ENCODE measurements around the gene TMEM53.

Gene TMEM53

DNA sequence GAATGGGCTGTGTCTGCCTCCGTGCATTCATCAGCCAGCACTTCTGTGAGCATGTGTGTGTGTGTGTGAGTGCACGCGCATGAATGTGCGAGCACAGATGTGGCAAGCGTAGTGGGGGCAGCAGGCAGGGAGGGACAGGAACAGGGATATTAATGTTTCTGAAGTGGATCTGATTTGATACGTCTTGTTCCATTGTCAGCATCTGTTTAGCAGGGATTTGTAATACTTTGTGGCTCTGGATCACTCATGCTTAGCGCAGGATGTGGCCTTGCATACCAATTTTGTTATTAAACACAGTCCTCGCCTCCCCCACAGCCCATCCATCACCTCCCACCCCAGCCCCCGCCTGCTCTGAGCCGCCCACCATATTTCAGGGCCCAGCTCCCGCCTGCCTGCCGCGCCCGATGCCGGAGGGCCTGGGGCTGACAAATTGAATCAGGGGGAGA lies 52.4 kb downstream of the TMEM53 start:
- no peaks in the 10 kb centered on the region for H3K36me3 ChIP-seq (replicated peaks)
- no peak for DNase-seq
- no peak overlapping the region for H3K4me3 ChIP-seq (ENCODE audit: low read depth, low read length)
- in situ Hi-C loops (cut with HindIII; ENCODE audit: low pct_ligation_motif_present, low sequenced_read_pairs), result no loop called here
- TF ChIP-seq, protein P1, sequence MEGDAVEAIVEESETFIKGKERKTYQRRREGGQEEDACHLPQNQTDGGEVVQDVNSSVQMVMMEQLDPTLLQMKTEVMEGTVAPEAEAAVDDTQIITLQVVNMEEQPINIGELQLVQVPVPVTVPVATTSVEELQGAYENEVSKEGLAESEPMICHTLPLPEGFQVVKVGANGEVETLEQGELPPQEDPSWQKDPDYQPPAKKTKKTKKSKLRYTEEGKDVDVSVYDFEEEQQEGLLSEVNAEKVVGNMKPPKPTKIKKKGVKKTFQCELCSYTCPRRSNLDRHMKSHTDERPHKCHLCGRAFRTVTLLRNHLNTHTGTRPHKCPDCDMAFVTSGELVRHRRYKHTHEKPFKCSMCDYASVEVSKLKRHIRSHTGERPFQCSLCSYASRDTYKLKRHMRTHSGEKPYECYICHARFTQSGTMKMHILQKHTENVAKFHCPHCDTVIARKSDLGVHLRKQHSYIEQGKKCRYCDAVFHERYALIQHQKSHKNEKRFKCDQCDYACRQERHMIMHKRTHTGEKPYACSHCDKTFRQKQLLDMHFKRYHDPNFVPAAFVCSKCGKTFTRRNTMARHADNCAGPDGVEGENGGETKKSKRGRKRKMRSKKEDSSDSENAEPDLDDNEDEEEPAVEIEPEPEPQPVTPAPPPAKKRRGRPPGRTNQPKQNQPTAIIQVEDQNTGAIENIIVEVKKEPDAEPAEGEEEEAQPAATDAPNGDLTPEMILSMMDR (IDR thresholded peaks at IDR 0.05; ENCODE audit: low read depth, low read length, missing control alignments), result no peak
- no peak overlapping the region for H3K27ac ChIP-seq
- H3K27me3 ChIP-seq (replicated peaks), result peaks cover 3% of the 10 kb centered on the region

- TF ChIP-seq, protein P1 (IDR thresholded peaks at IDR 0.05; ENCODE audit: low read depth, low read length, missing control alignments), result no peak
- Histone ChIP-seq H3K27ac (no peak overlapping the region), H3K4me3 (ENCODE audit: low read depth, low read length) (no peak overlapping the region), H3K27me3 (replicated peaks) (peaks cover 7% of the 10 kb centered on the region), H3K36me3 (replicated peaks) (no peaks in the 10 kb centered on the region)
- in situ Hi-C loops (cut with HindIII; ENCODE audit: low pct_ligation_motif_present, low sequenced_read_pairs), result no loop called here
- DNase-seq, result no peak
These were observed 54.2 kb downstream of the TMEM53 start for GRCh38 chr1:44620072-44620471.

DNA sequence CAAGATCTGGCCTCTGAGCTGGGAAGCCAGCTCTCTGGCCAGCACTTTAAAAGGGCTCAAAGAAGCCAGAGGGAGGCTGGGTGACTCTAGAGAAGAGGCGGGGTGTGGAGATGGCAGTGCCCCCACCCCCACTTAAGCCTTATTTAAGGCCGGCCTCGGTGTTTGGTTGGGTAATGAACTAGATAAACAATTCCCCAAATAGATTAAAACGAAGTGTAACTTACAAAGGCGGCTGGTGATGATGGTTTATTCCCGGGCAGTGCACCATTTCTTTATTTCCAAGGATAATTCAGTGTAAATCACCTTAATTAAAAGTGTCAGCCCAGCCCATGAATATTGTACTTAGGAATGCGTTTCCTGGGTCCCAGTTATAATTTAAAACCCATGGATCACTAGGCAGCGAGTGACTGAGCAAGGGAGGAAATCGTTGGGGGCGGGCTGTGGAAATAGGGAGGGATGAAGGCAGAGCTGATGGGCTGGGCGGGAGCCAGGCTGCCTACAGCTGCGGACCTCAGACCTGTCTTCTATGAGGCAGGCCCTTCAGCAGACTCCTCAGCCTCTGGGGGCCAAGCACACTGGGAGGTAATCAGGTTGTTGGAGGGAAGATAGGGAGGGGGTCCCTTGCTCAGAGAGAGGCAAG lies 54.9 kb downstream of the TMEM53 start:
- no peak for DNase-seq
- H3K27me3 ChIP-seq (replicated peaks), result peaks cover 7% of the 10 kb centered on the region
- in situ Hi-C loops (cut with HindIII; ENCODE audit: low pct_ligation_motif_present, low sequenced_read_pairs), result no loop called here
- H3K27ac ChIP-seq, result no peak overlapping the region
- H3K36me3 ChIP-seq (replicated peaks), result no peaks in the 10 kb centered on the region
- TF ChIP-seq, protein P1 (IDR thresholded peaks at IDR 0.05; ENCODE audit: low read depth, low read length, missing control alignments), result no peak
- H3K4me3 ChIP-seq (ENCODE audit: low read depth, low read length), result no peak overlapping the region

DNA sequence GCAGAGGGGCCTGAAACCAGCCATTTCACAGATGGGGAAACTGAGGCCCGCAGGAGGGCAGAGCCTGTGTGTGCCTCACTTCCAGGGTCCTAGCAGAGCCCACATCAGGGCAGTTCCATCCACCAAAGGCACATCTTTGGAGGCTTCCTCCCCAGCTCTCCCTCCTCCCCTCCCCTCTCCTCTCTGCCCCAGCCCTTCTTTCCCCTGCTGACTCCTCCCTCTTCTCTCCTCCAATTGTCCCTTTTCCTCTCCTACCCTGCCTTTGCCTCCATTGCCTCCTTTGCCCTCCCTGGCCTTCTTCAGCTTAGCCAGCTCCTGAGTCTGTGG lies 56.6 kb downstream of the TMEM53 start:
- in situ Hi-C loops (cut with HindIII; ENCODE audit: low pct_ligation_motif_present, low sequenced_read_pairs), result no loop called here
- TF ChIP-seq, protein P1 (IDR thresholded peaks at IDR 0.05; ENCODE audit: low read depth, low read length, missing control alignments), result no peak
- H3K4me3 ChIP-seq (ENCODE audit: low read depth, low read length), result no peak overlapping the region
- DNase-seq, result no peak
- peaks cover 7% of the 10 kb centered on the region for H3K27me3 ChIP-seq (replicated peaks)
- no peak overlapping the region for H3K27ac ChIP-seq
- no peaks in the 10 kb centered on the region for H3K36me3 ChIP-seq (replicated peaks)

DNA sequence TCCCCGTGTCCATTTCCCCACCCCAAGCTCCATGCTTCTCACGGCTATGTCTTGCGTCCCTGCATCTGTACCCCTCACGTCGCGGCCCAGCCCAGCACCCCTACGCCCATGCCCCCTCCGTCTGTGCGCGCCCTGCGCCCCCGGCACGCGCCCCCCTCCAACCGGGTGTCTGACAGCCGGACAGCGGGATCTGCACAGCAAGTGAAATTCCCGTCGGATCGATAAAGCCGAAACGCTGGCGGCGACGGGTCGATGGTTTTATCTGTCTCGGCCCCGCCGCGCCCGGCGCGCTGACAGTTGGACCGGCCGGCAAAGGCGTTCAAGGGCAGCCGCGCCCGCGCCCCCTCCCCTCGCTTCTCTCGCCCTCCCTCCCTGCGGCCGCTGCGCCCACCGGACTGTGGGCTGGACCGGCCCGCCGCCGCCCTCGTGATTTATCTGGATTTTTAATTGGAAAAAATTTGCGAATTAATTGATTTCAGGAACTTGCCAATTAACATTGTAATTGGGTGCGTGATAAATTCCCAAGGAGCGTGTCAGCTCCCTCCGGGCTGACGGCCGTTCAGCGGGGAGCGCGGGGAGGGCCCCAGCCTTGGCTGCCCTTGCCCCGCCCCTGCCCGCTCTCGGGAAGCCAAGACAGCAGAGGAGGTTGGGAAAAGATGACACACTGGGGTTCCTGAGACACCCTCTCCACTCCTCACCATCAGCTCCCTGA lies 57.1 kb downstream of the TMEM53 start:
- in situ Hi-C loops (cut with HindIII; ENCODE audit: low pct_ligation_motif_present, low sequenced_read_pairs), result no loop called here
- Histone ChIP-seq H3K36me3 (replicated peaks) (no peaks in the 10 kb centered on the region), H3K4me3 (ENCODE audit: low read depth, low read length) (peak overlapping the region; percentile 40), H3K27me3 (replicated peaks) (peaks cover 7% of the 10 kb centered on the region), H3K27ac (no peak overlapping the region)
- DNase-seq, result no peak
- TF ChIP-seq, protein P1 (IDR thresholded peaks at IDR 0.05; ENCODE audit: low read depth, low read length, missing control alignments), result no peak

Measured in brain microvascular endothelial cell (primary cell).